NCI-H510A (cell line): ENCODE measurements around the gene ECHS1.

Experiments
- DNase-seq: peaks from one replicate; lab custom pipeline; 2025; lab: John Stamatoyannopoulos, UW

Gene ECHS1

GRCh38 chr10:133341983-133342382, 31.2 kb downstream of the ECHS1 start:
- no peak for DNase-seq

GRCh38 chr10:133339708-133340380, 33.3 kb downstream of the ECHS1 start:
- no peak for DNase-seq

GRCh38 chr10:133338080-133339071, 34.8 kb downstream of the ECHS1 start:
- no peak for DNase-seq

GRCh38 chr10:133337370-133337725, 35.8 kb downstream of the ECHS1 start:
- no peak for DNase-seq

- no peak for DNase-seq
These were observed 36.4 kb downstream of the ECHS1 start, which contains the start of gene CALY for GRCh38 chr10:133336577-133337369. TSS of gene CALY (minus strand) at chr10:133336896. CDS start at chr10:133328989, 7,907 bp downstream.

GRCh38 chr10:133336118-133336576, 37.0 kb downstream of the ECHS1 start:
- no peak for DNase-seq

- no peak for DNase-seq
These were observed 37.7 kb downstream of the ECHS1 start for GRCh38 chr10:133335246-133336117.

GRCh38 chr10:133334503-133335245, 38.5 kb downstream of the ECHS1 start:
- no peak for DNase-seq

GRCh38 chr10:133332936-133333699, 40.0 kb downstream of the ECHS1 start:
- DNase-seq, result no peak

GRCh38 chr10:133329491-133330202, 43.5 kb downstream of the ECHS1 start:
- DNase-seq, result peak; percentile 53

- DNase-seq, result no peak
These were observed 44.5 kb downstream of the ECHS1 start for GRCh38 chr10:133328358-133329343.

- DNase-seq, result no peak
These were observed 45.4 kb downstream of the ECHS1 start for GRCh38 chr10:133327651-133328357.

GRCh38 chr10:133326745-133327650, 46.2 kb downstream of the ECHS1 start:
- DNase-seq, result no peak

- DNase-seq, result no peak
These were observed 47.0 kb downstream of the ECHS1 start for GRCh38 chr10:133326223-133326551.

- no peak for DNase-seq
These were observed 47.5 kb downstream of the ECHS1 start for GRCh38 chr10:133325440-133326222.
